Measurements from ENCODE around the gene BRAF.
"Not testable (repeated sequence)": the region's sequence is repeated elsewhere in the genome, so short reads cannot be mapped to it uniquely, and the experiment has no call there.

- TF ChIP-seq EZH2 (optimal IDR thresholded peaks at IDR 0.05; ENCODE audit: low read depth, low read length); CTCF (IDR thresholded peaks at IDR 0.05; ENCODE audit: low read length): not testable (repeated sequence)
Observed at GRCh38 chr7:140817383-140817782, 107.3 kb downstream of the BRAF start.

Data from MM.1S (cell line).